ENCODE results near the gene RHEBL1.
A peak's percentile ranks its signal among the peaks of the same experiment; 100 is the strongest.

Gene RHEBL1

DNA sequence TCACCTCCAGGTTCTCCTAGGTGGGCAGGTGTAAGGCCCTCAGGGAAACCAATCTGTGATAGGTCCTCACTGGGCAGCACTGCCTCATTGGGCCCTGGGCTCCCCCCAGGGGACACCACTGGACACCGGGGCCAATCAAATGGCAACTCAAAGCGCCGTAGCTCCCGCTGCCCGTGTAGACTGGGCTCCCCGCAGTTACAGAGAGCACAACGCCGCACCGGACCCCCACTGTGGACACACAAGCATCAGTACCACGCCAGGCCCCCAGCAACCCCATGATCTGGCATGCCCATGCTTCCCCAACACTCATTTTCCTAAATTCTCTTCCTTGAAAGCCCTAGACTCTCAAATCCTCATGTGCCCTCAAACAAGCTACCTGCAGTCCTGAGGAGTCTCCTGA is 15.3 kb downstream of the RHEBL1 start:
- DNase-seq (ENCODE audit: low read depth, low spot score), result no peak

DNA sequence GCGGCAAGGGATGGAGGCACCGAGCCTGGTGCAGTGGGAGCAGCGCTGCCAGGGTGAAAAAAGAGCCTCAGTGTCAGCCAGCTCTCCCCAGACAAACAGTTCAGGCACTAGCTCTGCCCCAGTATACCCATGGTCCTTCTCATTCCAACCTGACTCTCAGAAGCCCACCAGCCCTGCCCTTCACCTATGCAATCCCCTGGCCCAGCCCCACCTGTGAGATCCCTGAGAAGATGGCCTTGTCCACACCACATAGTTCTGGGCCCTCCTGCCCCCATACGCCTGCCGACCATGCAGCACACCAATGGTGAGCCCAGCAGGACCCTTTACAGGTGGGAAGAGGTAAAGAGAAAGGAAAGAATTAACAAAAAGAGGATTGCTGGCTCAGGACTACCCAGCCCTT is 15.7 kb downstream of the RHEBL1 start:
- DNase-seq (ENCODE audit: low read depth, low spot score), result no peak

DNA sequence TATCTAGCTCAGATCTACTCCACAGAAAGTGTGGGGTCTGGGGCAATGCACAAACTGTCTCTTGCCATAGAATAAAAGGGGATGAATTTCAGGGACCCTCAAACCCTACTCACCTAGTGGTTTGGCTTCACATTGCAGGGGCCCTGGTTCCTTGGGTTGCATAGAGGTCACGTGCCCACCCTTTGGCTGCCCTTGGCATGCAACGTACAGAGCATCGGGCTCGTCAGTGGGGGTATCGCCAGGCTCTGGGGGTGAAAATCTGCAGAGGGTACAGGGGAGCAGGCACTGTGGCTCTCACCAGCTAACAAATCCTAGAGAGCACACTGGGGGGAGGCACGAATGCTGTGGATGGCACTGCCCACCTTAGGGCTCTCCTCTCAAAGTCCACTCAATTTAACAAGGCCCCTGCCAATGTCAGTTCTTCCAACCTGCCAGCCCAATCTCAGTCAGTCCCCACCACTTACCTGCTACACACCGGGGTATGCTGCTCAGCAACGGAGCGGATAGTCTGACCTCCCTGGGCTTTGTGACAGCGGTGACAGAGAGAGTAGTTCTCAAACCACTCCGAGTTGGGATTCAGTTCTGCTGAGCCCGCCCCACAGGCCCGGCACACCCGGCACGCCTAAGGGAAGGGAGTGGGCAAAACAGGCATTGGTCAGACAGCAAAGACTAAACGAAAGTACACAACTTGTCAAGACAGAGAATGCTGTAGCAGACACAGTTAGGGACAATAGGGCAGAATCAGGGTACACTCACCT is 17.1 kb downstream of the RHEBL1 start:
- DNase-seq (ENCODE audit: low read depth, low spot score), result no peak

DNA sequence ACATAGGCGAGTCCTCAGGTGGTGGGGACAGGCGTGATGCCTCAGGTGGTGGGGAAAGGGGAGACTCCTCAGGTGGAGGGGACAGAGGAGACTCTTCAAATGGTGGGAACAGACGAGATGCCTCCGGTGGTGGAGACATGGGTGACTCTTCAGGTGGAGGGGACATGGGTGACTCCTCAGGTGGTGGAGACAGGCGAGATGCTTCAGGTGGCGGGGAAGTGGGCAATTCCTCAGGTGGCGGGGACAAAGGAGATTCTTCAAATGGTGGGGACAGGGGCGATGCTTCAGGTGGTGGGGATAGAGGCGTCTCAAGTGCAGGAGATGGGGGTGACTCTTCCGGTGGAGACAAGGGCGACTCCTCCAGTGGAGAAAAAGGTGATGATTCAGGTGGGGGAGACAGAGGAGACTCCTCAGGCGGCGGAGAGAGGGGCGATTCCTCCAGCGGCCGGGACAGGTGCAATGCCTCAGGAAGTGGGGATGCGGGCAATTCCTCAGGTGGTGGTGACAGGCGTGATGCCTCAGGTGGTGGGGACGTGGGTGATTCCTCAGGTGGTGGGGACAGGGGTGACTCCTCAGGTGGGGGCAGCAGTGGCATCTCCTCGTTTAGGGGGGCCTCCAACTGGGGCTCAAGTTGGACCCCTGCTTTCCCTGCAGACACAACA is 17.9 kb downstream of the RHEBL1 start:
- no peak for DNase-seq (ENCODE audit: low read depth, low spot score)

DNA sequence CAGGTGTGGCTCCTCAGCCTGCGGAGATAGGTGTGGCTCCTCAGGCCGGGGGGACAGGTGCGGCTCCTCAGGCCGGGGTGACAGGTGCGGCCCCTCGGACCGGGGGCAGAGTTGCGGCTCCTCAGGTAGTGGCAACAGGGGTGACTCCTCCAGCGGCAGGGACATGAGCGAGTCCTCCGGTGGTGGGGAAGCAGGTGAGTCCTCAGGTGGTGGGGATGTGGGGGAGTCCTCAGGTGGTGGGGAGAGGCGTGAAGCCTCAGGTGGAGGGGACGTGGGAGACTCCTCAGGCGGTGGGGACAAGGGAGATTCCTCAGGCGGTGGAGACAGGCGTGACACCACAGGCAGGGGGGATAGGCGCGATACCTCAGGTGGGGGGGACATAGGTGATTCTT is 18.4 kb downstream of the RHEBL1 start:
- no peak for DNase-seq (ENCODE audit: low read depth, low spot score)

DNA sequence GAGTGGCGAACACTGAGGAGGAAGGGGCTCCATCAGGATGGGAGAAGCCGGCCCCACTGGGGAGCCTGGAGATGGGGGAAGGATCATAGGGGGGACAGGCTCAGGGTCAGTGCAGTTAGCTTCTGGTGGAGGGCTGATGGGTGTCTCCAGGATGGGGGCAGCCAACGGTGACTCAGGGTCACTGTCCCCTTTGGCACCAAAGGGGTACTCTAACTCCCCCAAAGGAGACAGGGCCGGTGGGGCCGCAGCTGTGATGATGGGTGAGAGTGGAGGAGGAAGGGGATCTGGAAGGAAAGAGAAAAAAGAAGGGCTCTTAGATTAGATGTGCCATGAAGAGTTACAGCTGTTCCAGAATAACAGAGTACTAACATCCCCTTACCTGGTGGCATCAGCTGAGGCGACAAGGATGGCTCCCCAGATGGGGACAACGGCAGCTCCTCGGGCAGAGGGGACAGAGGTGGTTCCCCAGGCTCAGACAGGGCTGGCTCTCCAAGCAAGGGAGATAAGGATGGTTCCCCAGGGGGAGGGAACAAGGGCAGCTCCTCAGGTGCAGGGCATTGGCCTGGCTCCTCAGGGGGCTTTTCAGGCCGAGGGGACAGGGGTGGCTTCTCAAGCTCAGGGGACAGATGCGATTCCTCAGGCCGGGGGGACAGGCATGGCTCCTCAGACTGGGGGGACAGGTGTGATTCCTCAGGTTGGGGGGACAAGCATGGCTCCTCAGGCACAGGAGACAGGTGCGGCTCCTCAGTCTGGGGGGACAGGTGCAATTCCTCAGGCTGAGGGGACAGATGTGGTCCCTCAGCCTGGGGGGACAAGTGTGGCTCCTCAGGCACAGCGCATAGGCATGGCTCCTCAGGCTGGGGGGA is 19.0 kb downstream of the RHEBL1 start:
- DNase-seq (ENCODE audit: low read depth, low spot score), result no peak

DNA sequence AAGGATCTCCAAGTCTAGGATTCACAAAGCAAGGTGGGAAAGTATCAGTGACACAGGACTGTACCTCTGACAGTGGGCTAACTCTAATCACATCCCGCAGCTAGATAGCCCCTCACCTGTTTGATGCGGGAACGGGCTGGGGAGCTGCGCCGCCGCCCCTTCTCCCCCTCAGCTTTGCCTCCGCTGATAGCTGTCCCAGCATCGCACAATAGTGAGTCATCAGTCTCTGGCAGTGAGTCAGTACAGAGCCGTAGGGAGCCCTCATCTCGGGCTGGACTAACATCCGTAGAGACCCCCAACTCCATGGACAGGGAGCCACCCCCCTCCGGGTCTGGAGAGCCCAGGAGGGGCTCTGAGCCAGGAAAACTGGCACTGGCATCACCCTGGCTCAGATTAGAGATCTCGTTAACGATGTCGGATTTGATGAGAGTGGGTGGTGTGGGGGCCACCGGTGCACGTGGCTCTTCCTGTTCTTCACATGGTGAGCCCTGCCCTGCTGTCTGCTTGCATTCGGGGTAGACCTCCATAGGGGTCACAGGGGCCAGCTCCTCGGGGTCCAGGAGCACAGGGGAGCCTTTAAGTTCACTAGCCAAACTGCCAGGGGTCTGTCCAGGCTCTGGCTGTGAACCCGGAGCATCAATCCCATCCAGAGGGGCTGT is 20.1 kb downstream of the RHEBL1 start:
- DNase-seq (ENCODE audit: low read depth, low spot score), result no peak

DNA sequence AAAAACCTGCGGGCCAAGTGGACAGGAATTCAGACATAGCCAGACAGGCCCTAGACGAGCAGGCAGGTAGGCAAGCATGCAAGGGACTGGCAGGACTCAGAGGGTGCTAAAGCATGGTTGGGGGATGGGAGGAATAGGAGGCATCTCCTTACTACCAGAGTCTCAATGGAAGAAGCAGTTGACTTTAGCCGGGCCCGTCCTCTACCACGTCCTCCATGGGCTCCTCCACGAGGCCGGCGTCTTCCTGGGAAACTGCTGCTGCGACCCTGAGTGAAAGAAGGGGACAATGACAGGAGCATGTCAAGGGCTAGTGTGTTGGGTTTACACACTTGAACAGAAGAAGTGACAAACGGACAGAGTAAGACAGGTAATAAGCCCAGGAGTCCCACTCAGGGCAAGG is 20.8 kb downstream of the RHEBL1 start:
- no peak for DNase-seq (ENCODE audit: low read depth, low spot score)

DNA sequence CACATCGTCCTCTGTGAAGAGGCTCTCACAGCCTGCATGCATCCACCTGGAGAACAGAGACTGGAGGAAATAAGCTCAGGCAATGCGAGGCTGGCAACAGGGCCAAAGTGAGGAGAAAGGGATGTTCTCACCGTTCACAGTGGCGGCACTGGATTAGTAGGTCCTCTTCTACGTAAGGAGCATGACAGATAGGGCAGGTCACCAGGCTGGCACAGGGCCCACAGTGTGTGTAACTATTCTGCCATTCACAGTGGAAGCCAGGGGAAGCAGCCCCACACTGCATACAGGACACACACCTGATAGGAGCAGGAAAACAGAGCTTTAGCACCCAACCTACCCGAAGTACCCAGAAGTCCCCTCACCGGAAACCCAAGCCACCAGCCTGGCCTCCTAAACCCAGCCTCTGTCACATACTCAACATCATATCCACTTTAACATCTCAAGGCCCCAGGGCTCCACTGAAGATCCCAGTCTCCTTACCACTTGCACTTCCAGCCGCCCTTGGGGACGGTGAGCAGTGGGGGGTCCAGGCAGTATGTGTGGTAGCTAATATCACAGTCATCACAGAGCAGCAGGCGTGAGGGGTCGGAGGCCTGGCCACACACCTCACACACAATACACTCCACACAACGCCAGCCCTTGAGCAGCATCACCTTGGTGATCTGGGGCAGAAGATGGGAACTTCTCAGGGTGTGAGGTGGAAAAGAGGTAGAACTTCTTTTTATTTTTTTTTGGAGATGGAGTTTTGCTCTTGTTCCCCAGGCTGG is 23.5 kb downstream of the RHEBL1 start:
- no peak for DNase-seq (ENCODE audit: low read depth, low spot score)

DNA sequence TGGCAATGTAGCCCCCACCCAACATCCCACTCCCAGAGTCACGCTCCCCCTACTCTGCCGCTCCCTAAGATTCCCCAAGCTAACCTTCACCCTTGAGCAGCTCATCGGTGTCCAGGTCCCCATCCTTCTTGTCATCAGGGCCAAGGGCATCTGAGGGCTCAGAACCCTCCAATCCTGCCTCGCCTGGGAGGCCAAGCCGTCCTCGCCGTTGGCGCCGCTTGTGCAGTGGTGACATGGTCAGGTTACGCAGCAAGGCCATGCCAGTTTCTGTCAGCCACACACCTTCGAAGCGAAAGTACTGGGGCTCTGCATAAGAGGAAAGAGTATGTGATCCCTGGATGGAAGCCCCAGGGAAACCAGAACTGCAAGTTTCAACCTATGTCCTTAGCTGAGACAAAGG is 25.1 kb downstream of the RHEBL1 start:
- DNase-seq (ENCODE audit: low read depth, low spot score), result no peak

DNA sequence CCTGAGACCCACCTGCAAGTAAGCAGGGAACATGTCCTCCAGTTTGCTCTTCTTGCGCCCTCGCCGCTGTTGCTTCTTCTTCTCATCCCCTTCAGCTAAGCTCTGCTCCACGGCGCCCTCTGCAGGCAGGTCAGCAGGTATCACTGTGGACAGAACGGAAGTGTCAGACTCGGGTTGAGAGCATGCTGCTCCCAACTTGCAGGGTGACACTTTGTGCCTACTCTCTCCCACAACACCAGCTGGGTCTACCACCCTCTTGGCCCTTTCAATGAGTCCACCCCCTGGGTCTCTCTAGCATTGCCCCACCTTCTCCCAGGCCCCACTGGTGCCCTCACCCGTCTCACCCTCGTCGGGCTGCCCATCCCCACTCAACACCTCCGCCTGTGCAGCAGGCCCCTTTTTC is 25.9 kb downstream of the RHEBL1 start:
- DNase-seq (ENCODE audit: low read depth, low spot score), result peak; percentile 62

DNA sequence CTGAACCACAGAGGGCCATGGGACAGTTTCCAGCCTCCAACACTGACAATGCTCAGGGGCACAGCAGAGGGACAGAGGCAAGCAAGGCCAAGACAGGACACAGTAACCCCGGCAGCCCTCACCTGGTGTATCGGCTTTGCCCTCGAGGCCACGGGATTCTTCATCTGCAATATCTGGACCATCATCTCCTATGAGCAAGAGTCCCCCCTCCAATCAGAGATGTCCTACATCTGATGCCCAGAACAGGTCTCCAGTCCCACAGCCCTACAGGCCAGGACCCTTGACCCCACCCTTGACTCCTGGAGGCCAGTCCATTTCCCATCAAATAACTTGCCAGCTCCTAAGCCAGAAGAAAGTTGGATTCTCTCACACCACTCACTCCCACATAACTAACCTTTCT is 26.5 kb downstream of the RHEBL1 start:
- no peak for DNase-seq (ENCODE audit: low read depth, low spot score)

DNA sequence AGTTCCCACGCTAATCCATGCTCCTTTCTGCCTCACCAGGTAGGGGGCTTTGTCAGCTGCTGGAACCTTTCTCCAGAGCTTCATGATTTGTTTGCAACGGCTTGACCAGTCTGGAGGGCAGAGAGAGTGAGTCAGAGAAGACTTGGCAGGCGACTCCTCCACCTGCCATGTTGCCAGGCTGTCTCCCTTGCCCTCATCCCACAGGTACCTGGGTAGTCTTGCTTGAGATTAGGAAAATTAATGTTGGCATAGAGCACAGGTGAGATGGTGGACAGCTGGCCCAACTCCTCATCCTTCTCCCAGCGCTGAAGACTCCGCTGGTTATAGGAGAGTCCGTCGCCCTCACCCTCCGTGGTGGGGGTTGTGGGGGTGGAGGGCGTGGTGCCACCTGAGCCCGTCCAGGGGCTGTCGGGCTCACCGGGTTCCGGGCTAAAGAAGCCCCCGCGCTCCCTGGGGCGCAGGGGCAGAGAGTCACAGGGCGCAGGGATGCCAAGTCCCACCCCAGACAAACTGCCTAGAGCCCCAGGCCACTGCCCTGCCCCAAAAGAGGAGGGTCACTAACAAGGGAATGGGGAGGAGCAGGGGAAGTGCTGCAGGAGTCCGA is 27.8 kb downstream of the RHEBL1 start:
- no peak for DNase-seq (ENCODE audit: low read depth, low spot score)

DNA sequence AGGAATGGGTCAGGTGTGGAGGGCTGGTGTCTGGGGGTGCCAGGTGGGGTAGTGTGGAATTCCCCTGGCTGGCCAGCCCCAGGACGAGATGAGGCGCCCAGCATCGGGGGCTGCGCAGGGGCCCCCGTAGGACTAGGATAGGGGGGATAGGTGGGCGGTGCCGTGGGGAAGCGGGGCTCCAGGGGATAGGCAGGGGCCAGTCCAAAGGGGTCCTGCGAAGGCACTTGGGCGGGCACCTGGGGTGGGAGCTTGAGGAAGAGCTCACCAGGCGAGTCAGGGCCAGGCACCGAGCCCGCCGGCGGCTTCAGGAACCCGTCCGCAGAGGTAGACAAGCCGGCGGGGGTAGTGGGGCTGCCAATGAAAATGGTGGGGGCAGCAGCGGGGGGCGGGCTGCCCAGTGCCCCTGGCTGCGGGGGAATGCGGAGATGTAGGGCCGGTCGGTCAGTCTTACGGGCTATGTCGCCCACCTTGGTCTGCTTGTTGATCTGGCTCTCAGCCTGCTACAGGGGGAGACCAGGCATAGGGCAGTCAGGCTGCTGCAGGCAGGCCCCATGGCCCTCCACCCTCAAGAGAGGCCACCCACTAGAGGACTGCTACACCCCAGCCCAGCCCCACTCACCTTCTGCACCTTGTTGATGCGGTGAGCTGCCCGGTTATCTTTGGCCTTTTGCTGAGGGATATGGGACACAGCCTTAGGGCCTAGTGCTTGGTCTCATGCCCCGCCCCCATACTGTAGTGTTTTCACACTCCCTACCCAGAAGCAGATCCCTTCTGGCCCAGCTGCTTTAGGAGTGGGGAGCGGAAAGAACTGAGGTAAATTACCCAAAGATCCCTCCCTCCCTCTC is 28.5 kb downstream of the RHEBL1 start:
- no peak for DNase-seq (ENCODE audit: low read depth, low spot score)

DNA sequence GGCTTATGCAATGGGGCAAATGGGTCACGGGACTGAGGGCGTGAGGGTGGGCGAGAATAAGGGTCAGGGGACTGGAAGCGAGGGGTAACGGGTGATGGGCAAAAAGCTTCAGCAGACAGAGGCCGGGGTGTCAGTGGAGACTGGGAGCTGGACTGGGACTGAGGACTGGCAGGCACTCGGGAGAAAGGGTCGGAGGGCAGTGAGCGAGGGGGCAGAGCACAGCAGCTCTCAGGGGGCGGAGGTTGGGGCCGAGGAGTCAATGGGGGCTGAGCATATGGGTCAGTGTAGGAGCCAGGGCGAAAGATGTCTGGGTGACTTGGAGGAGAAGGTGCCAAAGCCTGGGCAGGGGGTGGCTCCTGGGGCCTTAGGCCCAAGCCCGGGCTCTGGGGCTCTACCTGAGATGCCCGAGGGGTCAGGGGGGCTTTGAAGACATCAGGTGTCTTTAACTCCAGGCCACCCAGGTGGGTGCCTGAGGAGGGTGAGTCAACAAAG is 29.4 kb downstream of the RHEBL1 start:
- no peak for DNase-seq (ENCODE audit: low read depth, low spot score)

DNA sequence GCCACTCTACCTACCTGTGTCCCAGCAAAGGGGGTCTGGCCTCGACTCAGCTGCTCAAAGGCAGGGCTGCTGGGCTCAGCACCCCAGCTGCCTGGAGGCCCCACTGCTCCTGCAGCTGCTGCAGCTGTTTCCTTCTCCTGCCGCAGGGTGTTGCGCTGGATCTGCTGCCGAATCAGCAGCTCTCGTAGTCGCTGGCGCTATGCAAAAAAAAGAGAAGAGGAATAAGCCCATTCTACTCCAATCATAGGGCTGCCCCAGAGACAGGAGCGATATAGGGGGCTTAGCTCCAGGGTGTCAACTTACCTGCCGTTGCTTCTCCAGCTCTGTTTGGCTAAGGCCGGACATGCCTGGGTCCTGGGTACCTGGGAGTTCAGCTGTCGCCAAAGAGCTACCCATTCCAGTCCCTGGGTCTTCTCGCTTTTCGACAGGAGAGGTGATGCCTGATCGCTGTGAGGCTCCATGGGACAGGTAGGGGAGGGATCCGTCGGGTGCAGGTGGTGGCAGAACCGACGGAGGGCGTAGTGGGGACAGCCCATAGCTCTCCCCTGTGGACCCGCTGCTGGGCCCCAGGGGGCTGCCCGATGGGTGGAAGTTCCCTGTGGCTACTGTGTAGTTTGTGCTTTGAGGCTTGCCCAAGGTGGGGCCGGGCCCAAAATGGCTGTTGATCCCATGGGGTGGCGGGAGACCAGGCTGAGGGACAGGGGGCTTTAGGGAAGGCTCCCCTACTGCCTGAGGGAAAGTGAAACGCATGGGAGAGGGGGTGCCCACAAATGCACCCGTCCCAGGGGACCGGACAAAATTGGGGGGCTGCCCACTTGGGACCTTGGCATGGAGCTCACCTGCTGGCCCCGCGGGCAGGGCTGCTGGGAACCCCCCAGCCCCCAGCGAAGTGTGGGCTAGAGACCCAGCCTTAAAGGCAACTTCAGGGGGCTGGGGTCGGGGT is 30.1 kb downstream of the RHEBL1 start:
- no peak for DNase-seq (ENCODE audit: low read depth, low spot score)

DNA sequence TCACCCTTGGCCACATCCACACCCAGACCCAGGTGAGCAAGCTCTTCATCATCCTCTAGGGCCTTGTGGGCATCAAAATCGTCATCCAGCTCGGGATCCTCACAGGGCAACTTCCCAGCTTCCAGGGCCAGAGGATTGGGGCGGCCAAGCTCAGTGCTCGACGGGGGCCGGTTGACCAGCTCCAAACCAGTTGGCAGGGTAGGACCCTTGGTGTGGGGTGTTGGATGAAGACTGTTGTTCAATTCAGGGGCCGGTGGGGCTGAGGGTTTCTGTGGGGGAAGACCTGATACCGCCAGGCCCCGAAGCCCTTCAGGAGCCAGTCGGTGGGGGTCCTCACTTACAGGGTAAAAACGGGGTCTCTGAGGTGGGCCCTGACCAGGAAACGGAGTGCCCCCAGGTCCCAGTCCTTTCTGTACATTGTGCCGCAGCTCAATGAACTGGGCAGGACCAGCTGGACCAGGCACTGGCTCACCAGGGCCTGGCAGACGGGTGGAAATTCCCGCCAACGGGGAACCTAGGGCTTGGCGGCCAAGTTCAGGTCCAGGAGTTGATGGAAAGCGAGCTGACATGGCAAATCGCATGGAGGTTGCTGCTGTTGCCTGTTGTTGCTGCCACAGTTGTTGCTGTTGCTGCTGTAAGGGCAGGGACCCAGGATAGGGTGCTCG is 31.4 kb downstream of the RHEBL1 start:
- DNase-seq (ENCODE audit: low read depth, low spot score), result no peak

DNA sequence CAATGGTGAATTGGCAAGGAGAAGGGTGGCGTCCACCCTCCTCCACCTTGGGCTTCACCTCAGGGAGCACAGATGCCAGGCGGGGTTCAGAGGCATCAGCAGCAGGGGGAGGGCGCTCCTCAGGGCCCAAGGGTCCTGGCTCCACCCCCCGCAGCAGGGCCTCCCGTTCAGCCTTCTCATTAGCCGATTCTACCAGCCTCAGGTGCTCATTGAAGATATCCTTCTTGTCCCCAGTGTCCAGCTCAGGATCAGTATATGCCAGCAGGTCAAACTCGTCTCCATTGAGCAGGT is 31.9 kb downstream of the RHEBL1 start:
- DNase-seq (ENCODE audit: low read depth, low spot score), result no peak

All from activated CD4-positive, CD25-positive, alpha-beta regulatory T cell treated with anti-CD3 and anti-CD28 coated beads, Interleukin-2, amount 50 U/mL, for 16 hours (primary cell).